Umbilical cord (tissue), 2 donors: Measurements from ENCODE around the gene WDTC1. TPM values are rescaled to one million over a fixed set of nuclear protein-coding genes. Genes with fewer than 3 reads are reported as not detected.
A peak's percentile ranks its signal among the peaks of the same experiment; 100 is the strongest.
"Not testable (repeated sequence)": the region's sequence is repeated elsewhere in the genome, so short reads cannot be mapped to it uniquely, and the experiment has no call there.

ENCODE experiments used
- DNase-seq: peaks from one replicate; pipeline ENCODE4 v3.0.0-alpha.2; 2015; ENCODE audit warnings: low spot score
- total RNA-seq: library from RNA; depleted of rRNA; stranded (reverse); fragments of >200 nt; gene quantifications from one replicate; pipeline ENCODE4 v1.2.3, GENCODE V29; 2014; ENCODE audit warnings: low replicate concordance; ENCODE audit not compliant: insufficient read depth

Gene WDTC1
- total RNA-seq = 12.8 TPM

- peak; percentile 99 for DNase-seq
Measured at GRCh38 chr1:27234049-27234882, at the start of gene WDTC1. Gene WDTC1, plus strand, starts transcription at chr1:27234632. Its CDS starts 26,423 bp downstream, at chr1:27261055.

GRCh38 chr1:27184665-27185064 is 49.8 kb upstream of the WDTC1 start:
- not testable (repeated sequence) for DNase-seq

- no peak for DNase-seq
Measured at GRCh38 chr1:27192039-27192529, 42.3 kb upstream of the WDTC1 start.

GRCh38 chr1:27193194-27193593 is 41.2 kb upstream of the WDTC1 start:
- no peak for DNase-seq

GRCh38 chr1:27201295-27201694 is 33.1 kb upstream of the WDTC1 start:
- no peak for DNase-seq

- DNase-seq = peak; percentile 8
Measured at GRCh38 chr1:27203946-27204345, 30.5 kb upstream of the WDTC1 start.

GRCh38 chr1:27207238-27207637 is 27.2 kb upstream of the WDTC1 start:
- DNase-seq = not testable (repeated sequence)

GRCh38 chr1:27208143-27208850 is 26.1 kb upstream of the WDTC1 start:
- DNase-seq = not testable (repeated sequence)

GRCh38 chr1:27216466-27216865 is 18.0 kb upstream of the WDTC1 start:
- no peak for DNase-seq

GRCh38 chr1:27217401-27217800 is 17.0 kb upstream of the WDTC1 start:
- no peak for DNase-seq

GRCh38 chr1:27218736-27219135 is 15.7 kb upstream of the WDTC1 start:
- no peak for DNase-seq

- DNase-seq = no peak
Measured at GRCh38 chr1:27220096-27220495, 14.3 kb upstream of the WDTC1 start.

GRCh38 chr1:27220702-27221497 is 13.5 kb upstream of the WDTC1 start:
- DNase-seq = not testable (repeated sequence)

- no peak for DNase-seq
Measured at GRCh38 chr1:27225621-27226020, 8.8 kb upstream of the WDTC1 start.

- no peak for DNase-seq
Measured at GRCh38 chr1:27227765-27228164, 6.7 kb upstream of the WDTC1 start.

GRCh38 chr1:27233667-27234048 is 774 bp upstream of the WDTC1 start:
- no peak for DNase-seq

GRCh38 chr1:27235827-27236226 is 1.4 kb downstream of the WDTC1 start:
- DNase-seq = no peak

- DNase-seq = no peak
Measured at GRCh38 chr1:27237112-27237511, 2.7 kb downstream of the WDTC1 start.

GRCh38 chr1:27238032-27238431 is 3.6 kb downstream of the WDTC1 start:
- no peak for DNase-seq

GRCh38 chr1:27241677-27242076 is 7.2 kb downstream of the WDTC1 start:
- DNase-seq = no peak

GRCh38 chr1:27243665-27244064 is 9.2 kb downstream of the WDTC1 start:
- DNase-seq = not testable (repeated sequence)

GRCh38 chr1:27246194-27246593 is 11.8 kb downstream of the WDTC1 start:
- DNase-seq = no peak
